Upper lobe of left lung (tissue), 4 donors: ENCODE measurements around the gene PRPS1L1.

Experiments used
- CTCF ChIP-seq, 6 experiments: fragments of 450-650 bp in 4 of 6; fragments of 200-600 bp in 2 of 6; sonication (generic) in 2 of 6; IDR thresholded peaks; one replicate each; pipeline ENCODE4 v1.5.1; 2016 to 2019; ENCODE audit warnings: antibody characterized with exemption in 6 of 6
- EP300 ChIP-seq, 4 donors: sonication (generic); formaldehyde crosslinking; IDR thresholded peaks; one replicate each; pipeline ENCODE4 v1.5.1; 2017; ENCODE audit warnings: antibody characterized with exemption in 4 of 4, control low read depth in 2 of 4
- POLR2A ChIP-seq, 4 donors: fragments of 450-650 bp; IDR thresholded peaks; one replicate each; pipeline ENCODE4 v1.5.1; 2016 to 2017; ENCODE audit warnings: antibody characterized with exemption in 4 of 4, mild to moderate bottlenecking in 2 of 4
- POLR2AphosphoS5 ChIP-seq, 2 donors: sonication (generic); formaldehyde crosslinking; IDR thresholded peaks; one replicate each; pipeline ENCODE4 v1.5.1; 2017; ENCODE audit warnings: antibody characterized with exemption in 2 of 2

- TF ChIP-seq CTCF (IDR thresholded peaks at IDR 0.05) (no peak), POLR2A (IDR thresholded peaks at IDR 0.05) (no peak), POLR2AphosphoS5 (IDR thresholded peaks at IDR 0.05) (no peak), EP300 (IDR thresholded peaks at IDR 0.05) (no peak)
Observed at GRCh38 chr7:18053177-18053928, 25.7 kb upstream of the PRPS1L1 start.
